HepG2 (cell line): ENCODE data around the gene LIMK2. TPM values are rescaled to one million over a fixed set of nuclear protein-coding genes. Genes with fewer than 3 reads are reported as not detected.
A peak's percentile ranks its signal among the peaks of the same experiment; 100 is the strongest.

Experiments used
- FIP1L1 ChIP-seq: fragments of 200-400 bp; formaldehyde crosslinking; IDR thresholded peaks from 2 replicates; pipeline ENCODE4 v1.6.1; 2018; ENCODE audit warnings: low read depth, mild to moderate bottlenecking, low read length, moderate library complexity, borderline replicate concordance; ENCODE audit not compliant: insufficient read depth
- HOXD1 ChIP-seq: sonication (generic); formaldehyde crosslinking; IDR thresholded peaks from 2 replicates; pipeline ENCODE4 v1.5.0; 2020; ENCODE audit warnings: missing genetic modification reagents
- KMT2A ChIP-seq: sonication (generic); formaldehyde crosslinking; IDR thresholded peaks from 2 replicates; pipeline ENCODE4 v1.4.0; 2020; ENCODE audit warnings: missing genetic modification reagents
- MAFF ChIP-seq: IDR thresholded peaks from 2 replicates; pipeline ENCODE4 v1.6.1; 2011; ENCODE audit warnings: low read depth, low read length, improper control_type of control experiment
- MED13 ChIP-seq: sonication (generic); formaldehyde crosslinking; IDR thresholded peaks from 2 replicates; pipeline ENCODE4 v1.5.0; 2020; ENCODE audit warnings: missing genetic modification reagents
- NFE2L1 ChIP-seq: sonication (generic); formaldehyde crosslinking; IDR thresholded peaks from 2 replicates; pipeline ENCODE4 v1.4.0; 2020; ENCODE audit warnings: missing genetic modification reagents, mild to moderate bottlenecking, borderline replicate concordance
- NFIC ChIP-seq: IDR thresholded peaks from 2 replicates; pipeline ENCODE4 v1.6.1; 2012; ENCODE audit warnings: mild to moderate bottlenecking, low read length, inconsistent platforms
- POGZ ChIP-seq: sonication (generic); formaldehyde crosslinking; IDR thresholded peaks from 2 replicates; pipeline ENCODE4 v1.4.0; 2020; ENCODE audit warnings: mild to moderate bottlenecking, missing genetic modification reagents
- SP1 ChIP-seq, 2 experiments: fragments of 450-650 bp in 1 of 2; sonication (generic) in 1 of 2; formaldehyde crosslinking in 1 of 2; IDR thresholded peaks; 2 replicates each; pipeline versions ENCODE4 v1.4.0 to v1.6.1; 2016 to 2020; ENCODE audit warnings: missing genetic modification reagents in 1 of 2
- ZBTB7B ChIP-seq: sonication (generic); formaldehyde crosslinking; IDR thresholded peaks from 2 replicates; pipeline ENCODE4 v1.4.0; 2020; ENCODE audit warnings: missing genetic modification reagents
- ZGPAT ChIP-seq: IDR thresholded peaks from 2 replicates; pipeline ENCODE4 v1.6.1; 2016; ENCODE audit warnings: mild to moderate bottlenecking
- ZNF136 ChIP-seq: sonication (generic); formaldehyde crosslinking; IDR thresholded peaks from 2 replicates; pipeline ENCODE4 v1.8.1; 2022; ENCODE audit warnings: low read depth, mild to moderate bottlenecking, moderate library complexity, missing genetic modification reagents
- ZNF770 ChIP-seq: sonication (generic); formaldehyde crosslinking; IDR thresholded peaks from 2 replicates; pipeline ENCODE4 v1.5.0; 2020; ENCODE audit warnings: mild to moderate bottlenecking, missing genetic modification reagents
- ZNF784 ChIP-seq: sonication (generic); formaldehyde crosslinking; IDR thresholded peaks from 2 replicates; pipeline ENCODE4 v1.5.1; 2020; ENCODE audit warnings: missing genetic modification reagents, mild to moderate bottlenecking, borderline replicate concordance
- ZNF788 ChIP-seq: sonication (generic); formaldehyde crosslinking; IDR thresholded peaks from 2 replicates; pipeline ENCODE4 v1.5.0; 2020; ENCODE audit warnings: mild to moderate bottlenecking, missing genetic modification reagents, borderline replicate concordance
- polyA plus RNA-seq, 8 experiments: library from polyadenylated mRNA; depleted of rRNA in 3 of 8; stranded (reverse) in 7 of 8; unstranded in 1 of 8; fragments of >200 nt; fragmentation: Illumina TruSeq in 4 of 8; extraction: Trizol in 4 of 8; gene quantifications; 2 replicates each; pipeline versions ENCODE4 v1.2.1 to v1.2.3, GENCODE V29; 2011 to 2016; ENCODE audit warnings: low read depth in 4 of 8, missing spikeins in 1 of 8, mixed read lengths in 1 of 8; ENCODE audit not compliant: insufficient read depth in 1 of 8
- total RNA-seq, 5 experiments: library from RNA; depleted of rRNA; stranded (reverse); fragments of >200 nt; fragmentation: Illumina TruSeq; extraction: Trizol; gene quantifications; 2 replicates each; pipeline ENCODE4 v1.2.3, GENCODE V29; 2016; ENCODE audit warnings: low read depth in 1 of 5
- TF ChIP-seq, protein P1 (sequence below): sonication (generic); formaldehyde crosslinking; IDR thresholded peaks from 2 replicates; pipeline ENCODE4 v1.4.0; 2020; ENCODE audit warnings: mild to moderate bottlenecking, missing genetic modification reagents
- TF ChIP-seq, protein P2 (sequence below): sonication (generic); formaldehyde crosslinking; IDR thresholded peaks from 2 replicates; pipeline ENCODE4 v1.4.0; 2020; ENCODE audit warnings: missing genetic modification reagents, borderline replicate concordance

Gene LIMK2
- total and polyA plus RNA-seq, 2 of the 13 experiments (the other 11 are each of a cell fraction or from before 2014, with no cell fraction given) = 20.9 to 29.8 TPM

- TF ChIP-seq ZGPAT (CRISPR knock-in tag) (peak; percentile 93), ZNF784 (CRISPR knock-in tag) (peak; percentile 73), SP1 (IDR thresholded peaks at IDR 0.05) (no peak), SP1 (CRISPR knock-in tag; IDR thresholded peaks at IDR 0.05) (peak; percentile 71), ZBTB7B (CRISPR knock-in tag) (0 out of 2 replicates have a peak, but pooled peaks have one; percentile 31), ZNF770 (CRISPR knock-in tag) (peak; percentile 77), ZNF788 (CRISPR knock-in tag) (peak; percentile 77; the same call in 1 of the 2 replicates), NFE2L1 (CRISPR knock-in tag) (no peak), KMT2A (CRISPR knock-in tag) (peak; percentile 68; the same call in 1 of the 2 replicates), POGZ (CRISPR knock-in tag) (peak; percentile 74), HOXD1 (CRISPR knock-in tag) (peak; percentile 77; the same call in 1 of the 2 replicates), NFIC (no peak), MED13 (peak; percentile 73; the same call in 1 of the 2 replicates), MAFF (no peak), ZNF136 (CRISPR knock-in tag) (no peak), FIP1L1 (no peak)
- TF ChIP-seq, protein P1, sequence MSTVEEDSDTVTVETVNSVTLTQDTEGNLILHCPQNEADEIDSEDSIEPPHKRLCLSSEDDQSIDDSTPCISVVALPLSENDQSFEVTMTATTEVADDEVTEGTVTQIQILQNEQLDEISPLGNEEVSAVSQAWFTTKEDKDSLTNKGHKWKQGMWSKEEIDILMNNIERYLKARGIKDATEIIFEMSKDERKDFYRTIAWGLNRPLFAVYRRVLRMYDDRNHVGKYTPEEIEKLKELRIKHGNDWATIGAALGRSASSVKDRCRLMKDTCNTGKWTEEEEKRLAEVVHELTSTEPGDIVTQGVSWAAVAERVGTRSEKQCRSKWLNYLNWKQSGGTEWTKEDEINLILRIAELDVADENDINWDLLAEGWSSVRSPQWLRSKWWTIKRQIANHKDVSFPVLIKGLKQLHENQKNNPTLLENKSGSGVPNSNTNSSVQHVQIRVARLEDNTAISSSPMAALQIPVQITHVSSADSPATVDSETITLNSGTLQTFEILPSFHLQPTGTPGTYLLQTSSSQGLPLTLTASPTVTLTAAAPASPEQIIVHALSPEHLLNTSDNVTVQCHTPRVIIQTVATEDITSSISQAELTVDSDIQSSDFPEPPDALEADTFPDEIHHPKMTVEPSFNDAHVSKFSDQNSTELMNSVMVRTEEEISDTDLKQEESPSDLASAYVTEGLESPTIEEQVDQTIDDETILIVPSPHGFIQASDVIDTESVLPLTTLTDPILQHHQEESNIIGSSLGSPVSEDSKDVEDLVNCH = no peak
- TF ChIP-seq, protein P2, sequence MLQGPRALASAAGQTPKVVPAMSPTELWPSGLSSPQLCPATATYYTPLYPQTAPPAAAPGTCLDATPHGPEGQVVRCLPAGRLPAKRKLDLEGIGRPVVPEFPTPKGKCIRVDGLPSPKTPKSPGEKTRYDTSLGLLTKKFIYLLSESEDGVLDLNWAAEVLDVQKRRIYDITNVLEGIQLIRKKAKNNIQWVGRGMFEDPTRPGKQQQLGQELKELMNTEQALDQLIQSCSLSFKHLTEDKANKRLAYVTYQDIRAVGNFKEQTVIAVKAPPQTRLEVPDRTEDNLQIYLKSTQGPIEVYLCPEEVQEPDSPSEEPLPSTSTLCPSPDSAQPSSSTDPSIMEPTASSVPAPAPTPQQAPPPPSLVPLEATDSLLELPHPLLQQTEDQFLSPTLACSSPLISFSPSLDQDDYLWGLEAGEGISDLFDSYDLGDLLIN = 0 out of 2 replicates have a peak, but pooled peaks have one; percentile 46
Measured at GRCh38 chr22:31290494-31291471, 78.7 kb downstream of the LIMK2 start (continued).
